Measurements from ENCODE around the gene ADAP1. TPM values are rescaled to one million over a fixed set of nuclear protein-coding genes. Genes with fewer than 3 reads are reported as not detected.

The ADAP1 gene
- total RNA-seq, 2 donors from 2014 or later = 19.7 to 19.8 TPM

- H3K9me3 ChIP-seq = no peaks in the 10 kb centered on the region
- H3K4me3 ChIP-seq = no peak overlapping the region
- no peak for TF ChIP-seq POLR2A (IDR thresholded peaks at IDR 0.05)
- TF ChIP-seq, protein P1, sequence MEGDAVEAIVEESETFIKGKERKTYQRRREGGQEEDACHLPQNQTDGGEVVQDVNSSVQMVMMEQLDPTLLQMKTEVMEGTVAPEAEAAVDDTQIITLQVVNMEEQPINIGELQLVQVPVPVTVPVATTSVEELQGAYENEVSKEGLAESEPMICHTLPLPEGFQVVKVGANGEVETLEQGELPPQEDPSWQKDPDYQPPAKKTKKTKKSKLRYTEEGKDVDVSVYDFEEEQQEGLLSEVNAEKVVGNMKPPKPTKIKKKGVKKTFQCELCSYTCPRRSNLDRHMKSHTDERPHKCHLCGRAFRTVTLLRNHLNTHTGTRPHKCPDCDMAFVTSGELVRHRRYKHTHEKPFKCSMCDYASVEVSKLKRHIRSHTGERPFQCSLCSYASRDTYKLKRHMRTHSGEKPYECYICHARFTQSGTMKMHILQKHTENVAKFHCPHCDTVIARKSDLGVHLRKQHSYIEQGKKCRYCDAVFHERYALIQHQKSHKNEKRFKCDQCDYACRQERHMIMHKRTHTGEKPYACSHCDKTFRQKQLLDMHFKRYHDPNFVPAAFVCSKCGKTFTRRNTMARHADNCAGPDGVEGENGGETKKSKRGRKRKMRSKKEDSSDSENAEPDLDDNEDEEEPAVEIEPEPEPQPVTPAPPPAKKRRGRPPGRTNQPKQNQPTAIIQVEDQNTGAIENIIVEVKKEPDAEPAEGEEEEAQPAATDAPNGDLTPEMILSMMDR (IDR thresholded peaks at IDR 0.05) = no peak
- no peak overlapping the region for H3K27ac ChIP-seq
- H3K27me3 ChIP-seq = no peaks in the 10 kb centered on the region
- H3K36me3 ChIP-seq (replicated peaks in 1 of 2; ENCODE audit: insufficient read depth in 1 of 2, low read depth in 2 of 2) = peaks cover 0 to 10% of the 10 kb centered on the region in 2 donors
- no peak for ATAC-seq
- peak in 1 of 4 donors; percentile 12 for DNase-seq
- WGBS, 2 donors = 72 to 76% methylated on average over 12 to 14 of the region's 14 CpGs
- H3K4me1 ChIP-seq = peaks cover 30% of the 10 kb centered on the region
- intact Hi-C loops (cut with DNase I) = loop anchor here (5.0 kb wide), 1 partner anchor 90 kb away; no protein-coding TSS in a partner anchor
Observed at GRCh38 chr7:871900-872537, 82.5 kb downstream of the ADAP1 start.

DNA sequence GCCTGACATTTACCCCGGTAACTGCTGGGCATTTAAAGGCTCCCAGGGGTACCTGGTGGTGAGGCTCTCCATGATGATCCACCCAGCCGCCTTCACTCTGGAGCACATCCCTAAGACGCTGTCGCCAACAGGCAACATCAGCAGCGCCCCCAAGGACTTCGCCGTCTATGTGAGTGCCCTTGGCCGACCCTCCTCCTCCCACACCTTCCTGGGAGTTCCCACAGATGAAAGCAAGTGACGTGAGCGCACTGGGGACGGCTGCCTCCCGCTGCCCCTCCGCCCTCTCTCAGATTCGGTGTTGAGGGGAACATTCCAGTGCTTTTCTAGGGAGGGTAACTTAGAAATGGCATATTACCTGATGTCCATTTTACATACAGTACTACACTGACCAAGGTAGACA lies 85.1 kb downstream of the ADAP1 start:
- H3K9me3 ChIP-seq = no peaks in the 10 kb centered on the region
- H3K27me3 ChIP-seq = no peaks in the 10 kb centered on the region
- WGBS, 2 donors = 90 to 91% methylated on average over 14 of the region's 14 CpGs
- ATAC-seq (no peak), DNase-seq (no peak)
- H3K27ac ChIP-seq = no peak overlapping the region
- TF ChIP-seq, protein P1 (IDR thresholded peaks at IDR 0.05) = no peak
- no peak for TF ChIP-seq POLR2A (IDR thresholded peaks at IDR 0.05)
- no peak overlapping the region for H3K4me3 ChIP-seq
- intact Hi-C loops (cut with DNase I) = no loop called here
- H3K4me1 ChIP-seq = peaks cover 14% of the 10 kb centered on the region
- peaks cover 0 to 14% of the 10 kb centered on the region in 2 donors for H3K36me3 ChIP-seq (replicated peaks in 1 of 2; ENCODE audit: insufficient read depth in 1 of 2, low read depth in 2 of 2)

- 91% methylated on average over 17 of the region's 17 CpGs; no CpG with 5 or more reads in 1 of the 2 donors for WGBS, 2 donors
- H3K9me3 ChIP-seq = no peaks in the 10 kb centered on the region
- DNase-seq (no peak), ATAC-seq (no peak)
- peak overlapping the region in 1 of 4 donors; percentile 25 for H3K27ac ChIP-seq
- TF ChIP-seq, protein P1 (IDR thresholded peaks at IDR 0.05) = no peak
- no peak for TF ChIP-seq POLR2A (IDR thresholded peaks at IDR 0.05)
- intact Hi-C loops (cut with DNase I) = no loop called here
- peaks cover 2% of the 10 kb centered on the region for H3K4me1 ChIP-seq
- H3K27me3 ChIP-seq = no peaks in the 10 kb centered on the region
- H3K4me3 ChIP-seq = no peak overlapping the region
- peaks cover 0 to 14% of the 10 kb centered on the region in 2 donors for H3K36me3 ChIP-seq (replicated peaks in 1 of 2; ENCODE audit: insufficient read depth in 1 of 2, low read depth in 2 of 2)
Observed at GRCh38 chr7:868189-868486, 86.3 kb downstream of the ADAP1 start.

GRCh38 chr7:867406-868188 lies 86.9 kb downstream of the ADAP1 start:
- ATAC-seq (peak; percentile 16), DNase-seq (no peak)
- Histone ChIP-seq H3K36me3 (replicated peaks in 1 of 2; ENCODE audit: insufficient read depth in 1 of 2, low read depth in 2 of 2) (peaks cover 0 to 14% of the 10 kb centered on the region in 2 donors), H3K4me3 (no peak overlapping the region), H3K27me3 (no peaks in the 10 kb centered on the region), H3K9me3 (no peaks in the 10 kb centered on the region), H3K27ac (peak overlapping the region in 3 of 4 donors; percentile 6 to 38 (median 25)), H3K4me1 (no peaks in the 10 kb centered on the region)
- no peak for TF ChIP-seq POLR2A (IDR thresholded peaks at IDR 0.05)
- TF ChIP-seq, protein P1 (IDR thresholded peaks at IDR 0.05) = no peak
- intact Hi-C loops (cut with DNase I) = no loop called here
- WGBS, 2 donors = 77 to 79% methylated on average over 12 to 22 of the region's 22 CpGs
